ENCODE measurements around the gene USP50. TPM values are rescaled to one million over a fixed set of nuclear protein-coding genes. Genes with fewer than 3 reads are reported as not detected.
"Not testable (repeated sequence)": the region's sequence is repeated elsewhere in the genome, so short reads cannot be mapped to it uniquely, and the experiment has no call there.

The USP50 gene
- total RNA-seq, 1 donor from 2014 or later: 1.5 TPM

DNA sequence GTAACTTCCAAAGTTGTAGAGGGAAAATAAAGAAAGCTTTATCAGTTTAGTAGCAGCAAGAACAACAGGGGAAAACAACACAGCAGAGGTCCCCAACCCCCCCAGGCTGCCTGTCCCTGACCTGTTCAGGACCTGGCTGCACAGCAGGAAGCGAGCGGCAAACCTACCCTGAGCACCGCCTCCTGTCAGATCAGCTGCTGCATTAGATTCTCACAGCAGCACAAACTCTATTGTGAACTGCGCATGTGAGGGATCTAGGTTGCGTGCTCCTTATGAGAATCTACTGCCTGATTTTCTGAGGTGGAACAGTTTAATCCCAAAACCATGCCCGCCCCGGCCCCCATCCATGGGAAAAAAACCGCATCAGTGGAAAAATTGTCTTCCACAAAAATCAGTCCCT, 40.3 kb downstream of the USP50 start:
- DNase-seq (ENCODE audit: low spot score): no peak
- intact Hi-C loops (cut with DNase I): no loop called here

DNA sequence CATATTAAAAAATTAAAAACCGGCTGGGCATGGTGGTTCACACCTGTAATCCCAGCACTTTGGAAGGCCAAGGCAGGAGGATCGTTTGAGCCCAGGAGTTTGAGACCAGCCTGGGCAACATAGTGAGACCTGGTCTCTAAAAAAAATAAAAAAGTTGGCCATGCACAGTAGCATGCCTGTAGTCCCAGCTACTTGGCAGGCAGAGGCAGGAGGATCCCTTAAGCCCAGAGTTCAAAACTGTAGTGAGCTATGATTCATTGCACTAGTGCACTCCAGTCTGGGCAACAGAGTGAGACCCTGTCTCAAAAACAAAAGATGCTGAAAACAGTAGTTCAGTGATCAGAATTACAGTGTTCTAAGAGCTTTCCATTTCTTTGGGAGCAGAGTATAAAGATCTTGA, 40.8 kb downstream of the USP50 start:
- DNase-seq (ENCODE audit: low spot score); intact Hi-C loops (cut with DNase I): not testable (repeated sequence)

DNA sequence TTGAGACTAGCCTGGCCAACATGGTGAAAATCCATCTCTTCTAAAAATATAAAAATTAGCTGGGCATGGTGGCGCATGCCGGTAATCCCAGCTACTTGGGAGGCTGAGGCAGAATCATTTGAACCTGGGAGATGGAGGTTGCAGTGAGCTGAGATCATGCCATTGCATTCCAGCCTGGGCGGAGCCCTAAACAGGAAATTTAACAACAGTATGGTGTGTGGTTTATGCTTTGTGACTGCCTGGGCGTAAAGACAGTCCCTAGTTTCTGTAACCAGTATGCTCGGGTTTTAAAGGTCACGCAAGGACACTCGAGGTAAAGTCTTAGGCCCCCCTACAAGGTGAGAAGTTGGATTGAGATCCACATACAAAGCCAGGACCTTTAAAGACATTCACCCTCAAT, 43.3 kb downstream of the USP50 start:
- intact Hi-C loops (cut with DNase I): no loop called here
- no peak for DNase-seq (ENCODE audit: low spot score)

DNA sequence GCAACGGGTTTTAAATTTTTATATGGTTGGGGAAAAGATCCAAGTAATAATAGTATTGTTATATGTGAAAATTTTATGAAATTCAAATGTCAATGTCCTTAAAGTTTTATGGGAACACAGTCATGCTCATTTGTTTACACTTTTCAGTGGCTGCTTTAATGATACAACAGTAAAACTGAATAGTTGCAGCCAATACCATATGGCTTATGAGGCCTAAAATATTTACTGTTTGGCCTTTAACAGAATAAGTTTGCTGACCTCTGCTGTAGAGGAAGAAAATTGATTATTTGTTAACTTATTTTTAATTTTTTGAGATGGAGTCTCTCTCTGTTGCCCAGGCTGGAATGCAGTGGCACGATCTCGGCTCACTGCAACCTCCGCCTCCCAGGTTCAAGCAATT, 44.7 kb downstream of the USP50 start:
- DNase-seq (ENCODE audit: low spot score): no peak
- intact Hi-C loops (cut with DNase I): no loop called here

DNA sequence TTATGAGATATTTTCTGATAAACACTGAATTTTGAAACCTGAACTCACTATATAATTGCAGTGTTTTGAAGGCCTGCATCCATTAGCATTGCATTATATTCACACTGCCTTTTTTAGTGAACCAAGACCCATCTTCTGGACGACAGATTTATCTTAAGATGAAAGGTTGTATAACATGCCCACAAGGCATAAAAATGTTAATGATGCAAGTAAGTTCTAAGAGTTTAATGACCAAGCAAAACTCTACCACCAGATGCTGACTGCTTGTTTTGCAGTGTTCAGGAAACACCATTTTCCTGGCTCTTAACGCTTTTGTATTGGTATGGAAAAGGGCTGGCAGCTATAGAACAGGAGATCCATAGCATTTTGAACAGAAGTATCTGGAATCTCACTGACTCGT, 46.1 kb downstream of the USP50 start:
- intact Hi-C loops (cut with DNase I): no loop called here

DNA sequence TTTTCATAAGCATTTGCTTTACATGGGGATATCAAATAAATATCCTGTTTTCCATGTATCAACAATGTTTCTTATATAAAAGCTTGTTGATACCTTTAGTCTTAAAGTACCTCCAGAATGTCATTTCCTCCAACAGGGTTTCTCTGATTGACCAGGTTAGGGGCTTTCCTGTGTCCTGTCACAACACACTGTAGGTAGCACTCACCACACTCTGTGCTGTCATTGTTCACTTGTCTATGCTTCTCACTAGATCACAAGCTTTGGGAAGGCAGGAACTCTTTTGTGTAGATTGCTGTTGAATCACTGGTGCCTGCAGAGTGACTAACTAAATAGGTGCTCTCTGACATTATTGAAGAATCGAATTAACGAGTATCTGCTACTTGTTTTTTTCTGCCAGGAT, 49.8 kb downstream of the USP50 start:
- intact Hi-C loops (cut with DNase I): no loop called here
- no peak for DNase-seq (ENCODE audit: low spot score)

More for the DNA sequence above, 46.1 kb downstream of the USP50 start:
- DNase-seq (ENCODE audit: low spot score): no peak

DNA sequence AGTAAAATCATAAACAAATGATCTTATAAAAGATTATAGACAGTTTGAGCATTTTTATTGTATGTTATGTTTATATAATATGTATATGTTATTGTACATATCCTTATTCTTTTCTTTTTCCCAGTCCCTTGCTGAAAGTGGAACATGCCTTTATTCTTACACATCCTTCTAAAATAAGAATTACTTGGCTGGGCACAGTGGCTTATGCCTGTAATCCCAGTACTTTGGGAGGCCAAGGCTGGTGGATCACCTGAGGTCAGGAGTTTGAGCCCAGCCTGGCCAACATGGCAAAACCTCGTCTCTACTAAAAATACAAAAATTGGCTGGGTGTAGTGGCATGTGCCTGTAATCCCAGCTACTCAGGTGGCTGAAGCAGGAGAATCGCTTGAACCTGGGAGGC, 51.9 kb downstream of the USP50 start:
- DNase-seq (ENCODE audit: low spot score); intact Hi-C loops (cut with DNase I): not testable (repeated sequence)

DNA sequence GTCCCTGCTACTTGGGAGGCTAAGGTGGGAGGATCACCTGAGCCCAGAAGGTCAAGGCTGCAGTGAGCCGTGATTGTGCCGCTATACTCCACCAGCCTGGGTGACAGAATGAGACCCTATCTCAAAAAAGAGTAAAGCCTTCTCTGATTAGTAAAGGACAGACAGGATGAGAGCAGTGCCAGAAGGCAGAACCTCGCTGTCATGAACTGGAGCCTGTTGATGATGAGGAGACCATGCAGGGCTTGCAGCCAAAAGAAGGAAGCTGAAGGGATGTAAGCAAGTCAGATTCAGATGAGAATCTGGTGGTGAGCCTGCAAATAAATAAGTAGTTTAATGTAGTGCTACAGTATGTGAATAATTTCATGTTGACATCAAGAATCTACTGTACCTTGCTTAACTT, 52.8 kb downstream of the USP50 start:
- no peak for DNase-seq (ENCODE audit: low spot score)
- intact Hi-C loops (cut with DNase I): no loop called here

DNA sequence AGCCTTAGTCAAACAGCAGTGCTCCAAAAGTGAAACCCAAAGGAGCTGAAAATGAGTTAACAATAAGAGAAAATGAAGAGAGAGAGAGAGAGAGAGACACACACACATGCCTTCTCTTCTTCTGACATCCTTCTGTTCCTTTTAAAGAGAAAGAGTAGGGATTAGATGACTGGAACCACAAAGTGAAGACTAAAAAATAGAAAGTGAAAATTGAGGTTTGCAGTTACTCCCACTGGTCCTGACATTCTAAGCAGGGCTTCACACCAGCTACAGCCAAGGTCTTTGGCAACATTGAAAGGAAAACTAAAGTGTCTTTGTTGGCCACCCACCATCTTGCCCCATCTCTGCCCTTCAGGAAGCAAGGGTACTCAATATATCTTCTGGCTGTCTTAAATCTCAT, 59.2 kb downstream of the USP50 start:
- intact Hi-C loops (cut with DNase I): no loop called here
- no peak for DNase-seq (ENCODE audit: low spot score)

DNA sequence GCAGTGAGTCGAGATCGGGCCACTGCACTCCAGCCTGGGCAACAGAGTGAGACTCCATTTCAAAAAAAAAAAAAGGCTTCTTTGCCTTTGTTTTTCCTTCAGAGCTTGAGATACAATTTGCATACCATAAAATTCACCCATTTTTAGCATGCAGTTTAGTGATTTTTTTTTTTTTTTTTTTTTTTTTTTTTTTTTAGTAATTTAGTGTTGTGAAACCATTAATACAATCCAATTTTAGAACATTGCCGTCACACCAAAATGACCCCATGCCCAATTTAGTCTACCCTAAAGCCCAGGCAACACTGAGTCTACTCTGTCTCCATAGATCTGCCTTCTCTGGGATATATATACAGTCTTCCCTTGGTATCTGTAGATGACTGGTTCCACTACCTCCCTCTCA, 61.1 kb downstream of the USP50 start:
- intact Hi-C loops (cut with DNase I): no loop called here
- DNase-seq (ENCODE audit: low spot score): no peak

DNA sequence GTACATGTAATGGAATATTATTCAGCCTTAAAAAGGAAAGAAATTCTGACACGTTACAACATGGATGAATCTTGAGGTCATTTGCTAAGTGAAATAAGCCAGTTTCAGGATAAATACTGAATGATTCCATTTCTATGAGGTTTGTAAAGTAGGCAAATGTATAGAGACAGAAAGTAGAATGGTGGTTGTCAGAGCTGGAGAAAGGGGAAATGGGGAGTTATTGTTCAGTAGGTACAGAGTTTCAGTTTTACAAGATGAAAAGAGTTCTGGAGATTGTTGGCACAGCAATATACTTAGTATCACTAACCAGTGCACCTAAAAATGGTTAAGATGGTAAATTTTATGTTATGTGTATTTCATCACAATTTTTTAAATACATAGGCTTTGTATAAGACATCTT, 61.7 kb downstream of the USP50 start:
- intact Hi-C loops (cut with DNase I): no loop called here
- DNase-seq (ENCODE audit: low spot score): no peak

DNA sequence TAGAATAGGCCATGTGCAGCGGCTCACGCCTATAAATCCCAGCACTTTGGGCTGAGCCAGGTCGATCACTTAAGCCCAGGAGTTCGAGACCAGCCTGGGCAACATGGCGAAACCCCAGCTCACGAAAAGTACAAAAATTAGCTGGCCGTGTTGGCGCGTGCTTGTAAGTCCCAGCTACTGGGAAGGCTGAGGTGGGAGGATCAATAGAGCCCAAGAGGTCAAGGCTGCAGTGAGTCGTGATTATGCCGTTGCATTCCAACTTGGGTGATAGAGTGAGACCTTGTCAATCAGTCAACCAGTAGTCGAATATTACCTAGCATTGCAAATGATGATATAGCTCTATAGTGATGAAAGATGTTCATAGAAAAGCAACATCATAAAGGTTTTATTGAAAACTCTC, 70.3 kb downstream of the USP50 start:
- DNase-seq (ENCODE audit: low spot score): no peak
- intact Hi-C loops (cut with DNase I): no loop called here

DNA sequence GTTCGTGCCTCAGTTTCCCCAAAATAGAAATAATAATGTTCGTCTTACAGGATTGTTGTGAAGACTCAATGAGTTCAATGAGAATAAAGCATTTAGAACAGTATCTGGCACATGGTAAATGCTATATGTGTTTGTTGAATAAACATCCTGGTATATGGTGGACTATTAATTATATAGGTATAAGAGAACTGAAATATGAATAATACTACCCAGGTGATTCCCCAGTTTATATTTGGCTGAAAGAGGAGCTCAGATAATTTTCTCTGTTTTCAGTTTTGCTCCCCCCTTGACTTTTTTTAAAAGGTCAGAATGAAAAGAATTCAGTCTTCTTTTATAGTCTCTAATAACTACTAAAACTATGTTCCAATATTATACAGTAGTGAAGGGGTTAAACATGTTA, 75.4 kb downstream of the USP50 start:
- DNase-seq (ENCODE audit: low spot score): no peak

DNA sequence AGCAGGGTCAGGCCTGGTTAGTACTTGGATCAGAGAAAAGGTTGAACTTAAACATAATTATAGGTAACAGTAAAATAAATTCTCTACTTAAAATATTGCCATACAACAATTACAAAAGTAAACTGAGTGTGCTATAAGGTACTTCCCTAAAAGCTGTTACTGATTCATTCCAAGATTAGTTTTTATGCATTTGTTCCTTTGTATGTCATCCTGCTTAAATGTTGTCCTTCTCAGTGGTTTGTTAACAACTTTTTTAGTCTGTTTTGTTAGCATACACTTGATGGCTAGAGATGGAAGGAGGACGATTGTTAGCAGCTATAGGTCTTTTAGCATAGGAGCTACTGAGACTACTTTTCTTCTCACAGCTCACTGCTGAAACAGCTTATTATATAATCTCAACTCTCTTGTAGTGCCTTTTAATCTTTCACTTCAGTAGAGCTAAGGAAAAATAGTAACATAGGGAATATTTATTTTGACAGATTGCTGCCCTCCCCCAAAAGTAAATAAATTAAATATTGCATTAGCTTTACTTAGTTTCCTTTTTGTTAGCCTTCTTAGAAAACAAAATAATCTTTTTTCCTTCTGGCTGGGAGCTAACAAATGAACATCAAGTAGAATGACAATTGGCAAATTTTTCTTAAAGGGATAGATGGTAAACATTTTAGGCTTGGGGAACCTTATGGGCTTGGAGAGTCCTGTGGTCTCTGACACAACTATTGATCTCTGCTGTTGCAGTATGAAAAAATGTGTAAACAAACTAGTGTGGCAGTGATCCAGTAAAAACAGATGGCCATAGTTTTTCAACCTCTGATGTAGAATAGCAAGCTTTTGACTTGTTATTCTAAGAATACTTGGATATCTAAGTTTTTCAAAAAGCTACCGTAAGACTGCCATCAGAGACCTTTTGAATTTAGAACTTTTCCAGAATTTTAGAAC, 82.8 kb downstream of the USP50 start:
- DNase-seq (ENCODE audit: low spot score): no peak
- intact Hi-C loops (cut with DNase I): no loop called here

More for the DNA sequence above, 75.4 kb downstream of the USP50 start:
- intact Hi-C loops (cut with DNase I): no loop called here

DNA sequence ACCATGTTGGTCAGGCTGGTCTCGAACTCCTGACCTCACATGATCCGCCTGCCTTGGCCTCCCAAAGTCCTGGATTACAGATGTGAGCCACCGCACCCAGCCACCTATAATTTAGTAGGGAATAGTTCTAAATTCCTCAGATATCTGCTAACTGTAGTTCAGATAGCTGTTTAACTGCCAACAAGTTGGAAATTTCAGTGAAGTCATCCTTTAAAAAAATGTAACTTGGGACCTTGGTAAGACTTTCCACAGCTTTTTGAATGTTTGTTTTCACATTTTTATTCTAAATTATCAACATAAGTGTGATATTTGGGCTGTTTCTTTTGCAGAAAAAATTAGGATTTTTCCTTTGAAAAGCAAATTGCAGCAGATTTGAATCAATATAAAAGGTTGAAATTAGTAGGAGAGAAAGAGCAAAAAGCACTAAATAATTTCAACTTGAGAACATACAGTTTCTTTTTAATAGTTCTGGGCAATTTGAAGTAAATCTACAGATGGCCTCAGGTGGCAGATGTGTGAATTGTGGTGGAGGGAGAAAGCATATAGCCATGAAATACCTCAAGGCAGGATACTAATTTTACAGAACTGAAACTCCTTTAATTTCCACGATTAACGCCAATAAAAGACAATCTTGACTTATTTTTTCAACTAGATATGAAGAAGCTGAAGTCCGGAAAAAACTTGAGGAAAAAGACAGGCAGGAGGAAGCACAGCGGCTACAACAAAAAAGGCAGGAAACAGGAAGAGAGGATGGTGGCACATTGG, 87.9 kb downstream of the USP50 start:
- intact Hi-C loops (cut with DNase I): no loop called here
- DNase-seq (ENCODE audit: low spot score): no peak

DNA sequence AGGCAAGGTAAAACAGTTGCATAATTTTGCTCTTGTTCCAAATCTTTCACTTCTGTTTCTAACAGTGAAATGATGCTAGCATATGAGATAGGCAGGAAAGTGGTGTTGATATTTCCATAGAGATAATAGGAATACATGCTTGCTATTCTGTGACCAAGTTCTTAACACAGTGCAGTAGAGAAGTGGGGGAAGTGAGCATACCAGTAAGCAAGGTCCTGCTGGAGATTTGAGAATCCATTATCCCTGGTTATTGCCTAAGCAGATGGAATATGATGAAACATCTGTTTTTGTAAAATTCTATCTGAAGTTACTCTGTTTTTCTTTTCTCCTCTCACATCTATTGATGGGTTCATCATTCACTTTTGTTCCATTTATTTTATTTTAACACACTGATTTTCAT, 93.5 kb downstream of the USP50 start:
- intact Hi-C loops (cut with DNase I): no loop called here
- DNase-seq (ENCODE audit: low spot score): no peak

Other genes starting within 250 kb of the USP50 start
- gene GABPB1, start 191.5 kb downstream of the USP50 start, total RNA-seq: 12.0 TPM
- gene USP8, start 122.3 kb downstream of the USP50 start, total RNA-seq: 41.3 TPM
- 34.5 TPM for gene TRPM7, start 140.1 kb upstream of the USP50 start, total RNA-seq
- gene SPPL2A, start 219.0 kb upstream of the USP50 start, total RNA-seq: 116 TPM

Measured in cardiac septum (tissue), 1 donor.